ENCODE results near the gene TCEANC. TPM values are rescaled to one million over a fixed set of nuclear protein-coding genes. Genes with fewer than 3 reads are reported as not detected.

The TCEANC gene
- total RNA-seq, 4 donors from 2014 or later, result 1.7 to 4.7 (median 3.2) TPM

- DNase-seq (ENCODE audit: low spot score in 2 of 2), result no peak
- no peaks in the 10 kb centered on the region for H3K27me3 ChIP-seq
- H3K4me1 ChIP-seq, result peaks cover 34% of the 10 kb centered on the region
- TF ChIP-seq POLR2AphosphoS5 (IDR thresholded peaks at IDR 0.05), result no peak
- no peak for TF ChIP-seq POLR2A (IDR thresholded peaks at IDR 0.05)
- TF ChIP-seq EP300 (IDR thresholded peaks at IDR 0.05), result no peak
- TF ChIP-seq, protein P1, sequence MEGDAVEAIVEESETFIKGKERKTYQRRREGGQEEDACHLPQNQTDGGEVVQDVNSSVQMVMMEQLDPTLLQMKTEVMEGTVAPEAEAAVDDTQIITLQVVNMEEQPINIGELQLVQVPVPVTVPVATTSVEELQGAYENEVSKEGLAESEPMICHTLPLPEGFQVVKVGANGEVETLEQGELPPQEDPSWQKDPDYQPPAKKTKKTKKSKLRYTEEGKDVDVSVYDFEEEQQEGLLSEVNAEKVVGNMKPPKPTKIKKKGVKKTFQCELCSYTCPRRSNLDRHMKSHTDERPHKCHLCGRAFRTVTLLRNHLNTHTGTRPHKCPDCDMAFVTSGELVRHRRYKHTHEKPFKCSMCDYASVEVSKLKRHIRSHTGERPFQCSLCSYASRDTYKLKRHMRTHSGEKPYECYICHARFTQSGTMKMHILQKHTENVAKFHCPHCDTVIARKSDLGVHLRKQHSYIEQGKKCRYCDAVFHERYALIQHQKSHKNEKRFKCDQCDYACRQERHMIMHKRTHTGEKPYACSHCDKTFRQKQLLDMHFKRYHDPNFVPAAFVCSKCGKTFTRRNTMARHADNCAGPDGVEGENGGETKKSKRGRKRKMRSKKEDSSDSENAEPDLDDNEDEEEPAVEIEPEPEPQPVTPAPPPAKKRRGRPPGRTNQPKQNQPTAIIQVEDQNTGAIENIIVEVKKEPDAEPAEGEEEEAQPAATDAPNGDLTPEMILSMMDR (IDR thresholded peaks at IDR 0.05), result no peak
- H3K4me3 ChIP-seq, result no peak overlapping the region
- H3K36me3 ChIP-seq, result no peaks in the 10 kb centered on the region
- 37% methylated on average over 7 of the region's 7 CpGs for WGBS
- H3K27ac ChIP-seq, result peak overlapping the region; percentile 69
- no peaks in the 10 kb centered on the region for H3K9me3 ChIP-seq
Observed at GRCh38 chrX:13693341-13693961, 40.5 kb downstream of the TCEANC start.

DNA sequence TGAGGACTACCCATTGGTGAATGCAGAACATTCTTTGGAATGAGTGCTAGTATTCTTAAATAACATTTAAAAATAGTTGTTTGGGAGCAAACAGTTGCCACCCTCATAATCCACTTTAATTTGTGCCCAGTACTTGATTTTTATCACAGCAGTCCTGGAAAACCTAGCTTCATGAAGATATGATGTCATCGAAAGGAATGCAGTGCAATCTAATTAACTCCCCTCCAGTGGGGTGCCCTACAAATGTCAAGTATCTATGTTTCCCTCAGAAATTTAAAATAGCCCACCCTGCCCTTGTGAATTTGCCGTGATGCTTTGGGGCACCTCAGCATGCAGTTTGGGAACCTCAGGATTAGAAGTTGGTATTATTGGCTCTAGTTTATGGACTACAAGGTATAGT, 41.4 kb downstream of the TCEANC start:
- H3K36me3 ChIP-seq, result no peaks in the 10 kb centered on the region
- no peak for DNase-seq (ENCODE audit: low spot score in 2 of 2)
- WGBS, result 65% methylated on average over 2 of the region's 2 CpGs
- no peaks in the 10 kb centered on the region for H3K27me3 ChIP-seq
- peaks cover 43% of the 10 kb centered on the region for H3K4me1 ChIP-seq
- H3K27ac ChIP-seq, result peak overlapping the region; percentile 69
- no peak overlapping the region for H3K4me3 ChIP-seq
- TF ChIP-seq EP300 (IDR thresholded peaks at IDR 0.05) (no peak), POLR2AphosphoS5 (IDR thresholded peaks at IDR 0.05) (no peak), POLR2A (IDR thresholded peaks at IDR 0.05) (no peak)
- TF ChIP-seq, protein P1 (IDR thresholded peaks at IDR 0.05), result no peak
- no peaks in the 10 kb centered on the region for H3K9me3 ChIP-seq

GRCh38 chrX:13694983-13695382, 42.0 kb downstream of the TCEANC start:
- TF ChIP-seq, protein P1 (IDR thresholded peaks at IDR 0.05), result no peak
- no peak for TF ChIP-seq POLR2A (IDR thresholded peaks at IDR 0.05)
- TF ChIP-seq EP300 (IDR thresholded peaks at IDR 0.05), result no peak
- no peak for TF ChIP-seq POLR2AphosphoS5 (IDR thresholded peaks at IDR 0.05)
- no peaks in the 10 kb centered on the region for H3K36me3 ChIP-seq
- WGBS, result 62% methylated on average over 8 of the region's 8 CpGs
- no peak overlapping the region for H3K27ac ChIP-seq
- no peak for DNase-seq (ENCODE audit: low spot score in 2 of 2)
- no peak overlapping the region for H3K4me3 ChIP-seq
- no peaks in the 10 kb centered on the region for H3K27me3 ChIP-seq
- H3K4me1 ChIP-seq, result peaks cover 49% of the 10 kb centered on the region
- no peaks in the 10 kb centered on the region for H3K9me3 ChIP-seq

GRCh38 chrX:13695601-13696115, 42.7 kb downstream of the TCEANC start:
- Histone ChIP-seq H3K27me3 (no peaks in the 10 kb centered on the region), H3K4me1 (peaks cover 56% of the 10 kb centered on the region), H3K9me3 (no peaks in the 10 kb centered on the region), H3K4me3 (no peak overlapping the region), H3K36me3 (no peaks in the 10 kb centered on the region), H3K27ac (no peak overlapping the region)
- 82% methylated on average over 4 of the region's 4 CpGs for WGBS
- DNase-seq (ENCODE audit: low spot score in 2 of 2), result no peak
- TF ChIP-seq, protein P1 (IDR thresholded peaks at IDR 0.05), result no peak
- no peak for TF ChIP-seq EP300 (IDR thresholded peaks at IDR 0.05)
- no peak for TF ChIP-seq POLR2AphosphoS5 (IDR thresholded peaks at IDR 0.05)
- no peak for TF ChIP-seq POLR2A (IDR thresholded peaks at IDR 0.05)

DNA sequence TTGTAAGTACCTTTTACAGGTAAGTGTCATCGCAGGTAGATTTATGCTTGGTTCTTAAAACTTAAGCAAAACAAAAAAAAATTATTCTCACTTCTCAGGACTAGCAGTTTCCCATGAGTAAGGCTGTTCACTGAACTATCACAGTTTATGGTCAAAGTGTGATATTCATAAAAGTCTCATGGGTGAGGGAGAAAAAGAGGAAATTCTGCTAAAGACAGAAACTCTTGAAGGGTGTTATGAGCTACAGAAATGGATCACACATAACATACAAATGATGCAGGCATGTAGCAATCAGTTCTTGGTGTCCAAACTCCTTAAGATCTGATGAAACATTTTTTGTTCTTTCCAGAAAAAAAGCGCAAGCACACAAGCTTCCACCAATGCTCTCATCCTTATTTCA, 44.5 kb downstream of the TCEANC start:
- Histone ChIP-seq H3K27ac (no peak overlapping the region), H3K27me3 (no peaks in the 10 kb centered on the region), H3K9me3 (no peaks in the 10 kb centered on the region), H3K4me3 (no peak overlapping the region), H3K4me1 (peaks cover 49% of the 10 kb centered on the region), H3K36me3 (no peaks in the 10 kb centered on the region)
- DNase-seq (ENCODE audit: low spot score in 2 of 2), result no peak
- WGBS, result 93% methylated on average over 2 of the region's 2 CpGs
- no peak for TF ChIP-seq POLR2AphosphoS5 (IDR thresholded peaks at IDR 0.05)

All from suprapubic skin (tissue), 4 donors.